A549 treated with AZD9567 at 1 μM for 4 hours (cell line): ENCODE measurements around the gene TMEM106C. TPM values are rescaled to one million over a fixed set of nuclear protein-coding genes. Genes with fewer than 3 reads are reported as not detected.

Experiments
- total RNA-seq: library from RNA; stranded (reverse); fragments of 200-300 nt; extraction: Qiagen RNA extraction; gene quantifications from 5 replicates; pipeline ENCODE4 v1.2.3, GENCODE V29; 2022; ENCODE audit not compliant: insufficient read depth

The TMEM106C gene, protein sequence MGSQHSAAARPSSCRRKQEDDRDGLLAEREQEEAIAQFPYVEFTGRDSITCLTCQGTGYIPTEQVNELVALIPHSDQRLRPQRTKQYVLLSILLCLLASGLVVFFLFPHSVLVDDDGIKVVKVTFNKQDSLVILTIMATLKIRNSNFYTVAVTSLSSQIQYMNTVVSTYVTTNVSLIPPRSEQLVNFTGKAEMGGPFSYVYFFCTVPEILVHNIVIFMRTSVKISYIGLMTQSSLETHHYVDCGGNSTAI
- 120 to 193 TPM (median 124 TPM) in 5 replicates for total RNA-seq

DNA sequence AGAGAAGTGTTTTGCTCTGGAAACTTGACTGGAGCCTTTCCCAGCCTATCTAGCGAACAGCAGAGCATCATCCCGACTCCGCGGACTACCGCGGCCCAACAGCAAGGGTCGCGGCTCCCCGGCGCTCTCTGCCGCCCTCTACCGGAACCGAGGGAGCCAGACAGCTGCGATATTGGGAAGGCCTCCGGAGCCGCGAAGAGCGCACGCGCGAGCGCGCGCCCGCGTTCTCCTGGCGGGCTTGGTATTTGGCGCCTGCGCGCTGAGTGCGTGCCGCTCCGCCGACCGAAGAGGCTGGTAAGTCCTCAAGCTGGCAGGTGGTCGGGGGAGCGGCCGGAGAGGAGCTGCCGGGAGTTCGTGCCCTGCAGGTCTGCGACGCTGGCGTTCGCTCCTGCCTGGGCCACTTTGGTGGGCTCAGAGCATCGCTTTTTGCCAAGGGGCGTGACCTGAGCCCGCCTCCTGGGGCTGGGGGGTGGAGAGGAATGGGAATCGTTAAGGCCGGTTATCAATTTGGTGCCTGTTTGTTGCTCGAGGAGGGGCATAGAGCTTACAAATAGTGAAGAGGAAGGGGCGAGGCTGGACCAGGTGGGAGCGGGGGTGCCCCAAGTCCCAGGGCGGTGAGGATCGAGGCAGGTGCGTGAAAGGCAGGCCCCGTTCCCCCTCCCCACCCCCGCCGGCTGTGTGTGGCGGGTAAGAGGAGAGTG, at the start of gene TMEM106C:
TSS of gene TMEM106C (plus strand) at position 257 of the 701 bp plus-strand sequence. CDS start 641 bp downstream, outside the sequence.

GRCh38 chr12:48004053-48004941, 40.9 kb downstream of the TMEM106C start, which contains the start of gene COL2A1:
TSS of gene COL2A1 (minus strand) at chr12:48004476. CDS start at chr12:48004321, 155 bp downstream.

Other genes starting within 250 kb of the TMEM106C start
- 0.05 TPM in 1 of 5 replicates, not detected in the others for gene ENDOU, start 238.1 kb upstream of the TMEM106C start, total RNA-seq
- 0.24 to 0.55 TPM (median 0.36 TPM) in 4 of 5 replicates, not detected in the other for gene RAPGEF3, start 204.7 kb upstream of the TMEM106C start, total RNA-seq
- gene SLC48A1, start 190.4 kb upstream of the TMEM106C start, total RNA-seq, result 19.2 to 31.4 TPM (median 25.9 TPM) in 5 replicates
- 40.1 to 57.9 TPM (median 54.8 TPM) in 5 replicates for gene HDAC7, start 143.7 kb upstream of the TMEM106C start, total RNA-seq
- 2.7 to 4.4 TPM (median 3.3 TPM) in 5 replicates for gene VDR, start 58.6 kb upstream of the TMEM106C start, total RNA-seq
- gene COL2A1, start 40.9 kb downstream of the TMEM106C start, total RNA-seq, result 0.05 to 0.25 TPM (median 0.09 TPM) in 4 of 5 replicates, not detected in the other
- gene SENP1, start 142.5 kb downstream of the TMEM106C start, total RNA-seq, result 9.4 to 15.8 TPM (median 10.5 TPM) in 5 replicates
- 24.5 to 30.7 TPM (median 26.6 TPM) in 5 replicates for gene PFKM, start 155.8 kb downstream of the TMEM106C start, total RNA-seq
- 11.2 to 16.8 TPM (median 12.4 TPM) in 5 replicates for gene ASB8, start 193.9 kb downstream of the TMEM106C start, total RNA-seq
- gene CCDC184, start 220.0 kb downstream of the TMEM106C start, total RNA-seq, result 2.2 to 3.2 TPM (median 2.8 TPM) in 5 replicates
- gene OR10AD1, start 239.7 kb downstream of the TMEM106C start, total RNA-seq, result not detected in 5 replicates